Uterus (tissue), 2 donors: ENCODE results near the gene LRRC3C.

Source experiments
- POLR2A ChIP-seq, 2 donors: fragments of 450-650 bp; IDR thresholded peaks; one replicate each; pipeline ENCODE4 v1.6.1; 2016; ENCODE audit warnings: antibody characterized with exemption in 2 of 2, mild to moderate bottlenecking in 1 of 2, moderate library complexity in 1 of 2
- TF ChIP-seq, protein P1 (sequence below), 4 experiments: fragments of 200-600 bp in 2 of 4; fragments of 450-650 bp in 2 of 4; sonication (generic) in 2 of 4; IDR thresholded peaks; one replicate each; pipeline ENCODE4 v1.5.1; 2016 to 2019; ENCODE audit warnings: antibody characterized with exemption in 4 of 4, mild to moderate bottlenecking in 2 of 4, moderate library complexity in 1 of 4

DNA sequence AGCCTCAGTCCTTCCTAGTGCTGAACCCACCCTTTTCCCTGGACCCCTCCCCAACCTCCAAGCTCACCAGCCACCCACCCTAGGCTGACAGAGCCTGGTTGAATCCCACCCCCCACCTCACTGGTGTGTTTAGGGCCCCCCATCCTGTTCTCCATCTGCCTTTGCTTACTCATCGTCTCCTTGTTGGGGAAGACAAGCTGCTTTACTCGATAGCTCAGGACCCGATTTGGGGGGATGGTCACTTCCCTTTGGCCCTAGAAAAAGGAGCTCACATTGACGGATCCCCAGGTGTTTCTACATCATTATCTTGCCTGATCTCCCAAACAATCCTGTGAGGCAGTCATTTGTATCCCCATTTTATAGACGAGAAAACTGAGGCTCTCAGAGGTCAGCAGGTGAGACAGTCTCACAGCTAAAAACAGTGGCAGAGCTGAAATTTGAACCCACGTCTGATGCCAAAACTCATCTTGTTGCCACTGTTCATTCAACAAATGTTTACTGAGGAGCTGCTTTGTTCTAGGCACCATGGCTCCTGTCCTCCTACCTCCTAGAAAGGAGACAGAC lies 18.7 kb upstream of the LRRC3C start:
- TF ChIP-seq, protein P1, sequence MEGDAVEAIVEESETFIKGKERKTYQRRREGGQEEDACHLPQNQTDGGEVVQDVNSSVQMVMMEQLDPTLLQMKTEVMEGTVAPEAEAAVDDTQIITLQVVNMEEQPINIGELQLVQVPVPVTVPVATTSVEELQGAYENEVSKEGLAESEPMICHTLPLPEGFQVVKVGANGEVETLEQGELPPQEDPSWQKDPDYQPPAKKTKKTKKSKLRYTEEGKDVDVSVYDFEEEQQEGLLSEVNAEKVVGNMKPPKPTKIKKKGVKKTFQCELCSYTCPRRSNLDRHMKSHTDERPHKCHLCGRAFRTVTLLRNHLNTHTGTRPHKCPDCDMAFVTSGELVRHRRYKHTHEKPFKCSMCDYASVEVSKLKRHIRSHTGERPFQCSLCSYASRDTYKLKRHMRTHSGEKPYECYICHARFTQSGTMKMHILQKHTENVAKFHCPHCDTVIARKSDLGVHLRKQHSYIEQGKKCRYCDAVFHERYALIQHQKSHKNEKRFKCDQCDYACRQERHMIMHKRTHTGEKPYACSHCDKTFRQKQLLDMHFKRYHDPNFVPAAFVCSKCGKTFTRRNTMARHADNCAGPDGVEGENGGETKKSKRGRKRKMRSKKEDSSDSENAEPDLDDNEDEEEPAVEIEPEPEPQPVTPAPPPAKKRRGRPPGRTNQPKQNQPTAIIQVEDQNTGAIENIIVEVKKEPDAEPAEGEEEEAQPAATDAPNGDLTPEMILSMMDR (IDR thresholded peaks at IDR 0.05): no peak
- no peak for TF ChIP-seq POLR2A (IDR thresholded peaks at IDR 0.05)
